GM18909 (cell line): ENCODE results near the gene DDX10.
"Not testable (repeated sequence)": the region's sequence is repeated elsewhere in the genome, so short reads cannot be mapped to it uniquely, and the experiment has no call there.

ENCODE experiments used
- ATAC-seq: cut with Tn5 transposase; IDR thresholded peaks from one replicate; pipeline ENCODE4 v1.9.1; 2021; ENCODE audit warnings: mild to moderate bottlenecking; ENCODE audit not compliant: unreplicated experiment, poor library complexity

Gene DDX10

GRCh38 chr11:108664730-108665525 lies at the start of gene DDX10:
TSS of gene DDX10 (plus strand) at chr11:108665069. CDS start at chr11:108665154, 85 bp downstream.
- ATAC-seq = peak; percentile 79

GRCh38 chr11:108616549-108616948 lies 48.3 kb upstream of the DDX10 start:
- ATAC-seq = no peak

- ATAC-seq = no peak
These were observed 47.8 kb upstream of the DDX10 start for GRCh38 chr11:108617055-108617454.

- no peak for ATAC-seq
These were observed 46.3 kb upstream of the DDX10 start for GRCh38 chr11:108618529-108618928.

GRCh38 chr11:108620958-108621772 lies 43.7 kb upstream of the DDX10 start:
- ATAC-seq = peak; percentile 90

- no peak for ATAC-seq
These were observed 42.5 kb upstream of the DDX10 start for GRCh38 chr11:108622341-108622740.

GRCh38 chr11:108624196-108624925 lies 40.5 kb upstream of the DDX10 start:
- no peak for ATAC-seq

GRCh38 chr11:108628326-108628725 lies 36.5 kb upstream of the DDX10 start:
- ATAC-seq = no peak

- ATAC-seq = no peak
These were observed 36.1 kb upstream of the DDX10 start for GRCh38 chr11:108628812-108629211.

GRCh38 chr11:108629274-108629673 lies 35.6 kb upstream of the DDX10 start:
- ATAC-seq = no peak

GRCh38 chr11:108632041-108632704 lies 32.7 kb upstream of the DDX10 start:
- no peak for ATAC-seq

- ATAC-seq = no peak
These were observed 29.8 kb upstream of the DDX10 start for GRCh38 chr11:108635106-108635505.

- no peak for ATAC-seq
These were observed 28.6 kb upstream of the DDX10 start for GRCh38 chr11:108636222-108636621.

GRCh38 chr11:108639146-108639545 lies 25.7 kb upstream of the DDX10 start:
- ATAC-seq = no peak

- not testable (repeated sequence) for ATAC-seq
These were observed 23.1 kb upstream of the DDX10 start for GRCh38 chr11:108641752-108642151.

GRCh38 chr11:108643974-108644373 lies 20.9 kb upstream of the DDX10 start:
- no peak for ATAC-seq

GRCh38 chr11:108645970-108646369 lies 18.9 kb upstream of the DDX10 start:
- no peak for ATAC-seq

- ATAC-seq = no peak
These were observed 17.5 kb upstream of the DDX10 start for GRCh38 chr11:108647387-108647700.

GRCh38 chr11:108647701-108648527 lies 17.0 kb upstream of the DDX10 start:
- peak; percentile 85 for ATAC-seq

GRCh38 chr11:108648528-108648885 lies 16.4 kb upstream of the DDX10 start:
- no peak for ATAC-seq
